DND-41 (cell line): ENCODE data around the gene CEACAM21.

Source experiments
- ATAC-seq: fragments of 200-7000 bp; cut with Tn5 transposase; 3 replicates; pipeline ENCODE4 v1.9.1; 2021; ENCODE audit warnings: low read depth; ENCODE audit not compliant: insufficient read depth
- DNase-seq: peaks from one replicate; pipeline ENCODE4 v3.0.0-alpha.2; 2020
- H2AFZ ChIP-seq: 2 replicates; pipeline ENCODE4 v1.6.0; 2012; ENCODE audit warnings: low read depth, low read length
- H3K27ac ChIP-seq: 2 replicates; pipeline ENCODE4 v1.5.1; 2012; ENCODE audit warnings: low read length, inconsistent platforms
- H3K27me3 ChIP-seq: fragments of 200-600 bp; sonication (generic); 2 replicates; pipeline ENCODE4 v1.6.0; 2012; ENCODE audit warnings: low read length, mild to moderate bottlenecking, inconsistent platforms; ENCODE audit not compliant: insufficient read depth, poor library complexity
- H3K36me3 ChIP-seq: 2 replicates; pipeline ENCODE4 v1.5.1; 2012; ENCODE audit warnings: low read length, inconsistent platforms; ENCODE audit not compliant: insufficient read depth
- H3K4me1 ChIP-seq: 2 replicates; pipeline ENCODE4 v1.5.1; 2012; ENCODE audit warnings: mild to moderate bottlenecking, low read length; ENCODE audit not compliant: insufficient read depth
- H3K4me2 ChIP-seq: 2 replicates; pipeline ENCODE4 v1.6.0; 2012; ENCODE audit warnings: mild to moderate bottlenecking, moderate library complexity, low read length, inconsistent platforms; ENCODE audit not compliant: insufficient read depth
- H3K4me3 ChIP-seq, 2 experiments: fragments of 200-600 bp in 1 of 2; shearing (Covaris generic) in 1 of 2; 2 replicates each; pipeline ENCODE4 v1.5.1; 2012 to 2016; ENCODE audit warnings: inconsistent platforms in 2 of 2, low read length in 2 of 2, mild to moderate bottlenecking in 2 of 2, low read depth in 1 of 2, moderate library complexity in 1 of 2
- H3K79me2 ChIP-seq: 2 replicates; pipeline ENCODE4 v1.6.0; 2012; ENCODE audit warnings: low read length, inconsistent platforms; ENCODE audit not compliant: insufficient read depth
- H3K9ac ChIP-seq: 2 replicates; pipeline ENCODE4 v1.6.0; 2012; ENCODE audit warnings: low read depth, mild to moderate bottlenecking, inconsistent platforms, low read length, moderate library complexity
- H3K9me3 ChIP-seq: 2 replicates; pipeline ENCODE4 v1.5.1; 2012; ENCODE audit warnings: low read length, moderate library complexity, mild to moderate bottlenecking, inconsistent platforms; ENCODE audit not compliant: insufficient read depth, severe bottlenecking
- H4K20me1 ChIP-seq: 2 replicates; pipeline ENCODE4 v1.6.0; 2012; ENCODE audit warnings: low read length; ENCODE audit not compliant: insufficient read depth
- EZH2 ChIP-seq: IDR thresholded peaks from 3 replicates; pipeline ENCODE4 v1.6.1; 2012; ENCODE audit warnings: borderline replicate concordance, low read depth, mild to moderate bottlenecking, moderate library complexity, low read length, inconsistent platforms; ENCODE audit not compliant: severe bottlenecking
- TF ChIP-seq, protein P1 (sequence below): IDR thresholded peaks from 2 replicates; pipeline ENCODE4 v1.5.1; 2012; ENCODE audit warnings: borderline replicate concordance, low read length, moderate library complexity, mild to moderate bottlenecking; ENCODE audit not compliant: poor library complexity, severe bottlenecking; ENCODE audit errors: extremely low read depth

Gene CEACAM21

DNA sequence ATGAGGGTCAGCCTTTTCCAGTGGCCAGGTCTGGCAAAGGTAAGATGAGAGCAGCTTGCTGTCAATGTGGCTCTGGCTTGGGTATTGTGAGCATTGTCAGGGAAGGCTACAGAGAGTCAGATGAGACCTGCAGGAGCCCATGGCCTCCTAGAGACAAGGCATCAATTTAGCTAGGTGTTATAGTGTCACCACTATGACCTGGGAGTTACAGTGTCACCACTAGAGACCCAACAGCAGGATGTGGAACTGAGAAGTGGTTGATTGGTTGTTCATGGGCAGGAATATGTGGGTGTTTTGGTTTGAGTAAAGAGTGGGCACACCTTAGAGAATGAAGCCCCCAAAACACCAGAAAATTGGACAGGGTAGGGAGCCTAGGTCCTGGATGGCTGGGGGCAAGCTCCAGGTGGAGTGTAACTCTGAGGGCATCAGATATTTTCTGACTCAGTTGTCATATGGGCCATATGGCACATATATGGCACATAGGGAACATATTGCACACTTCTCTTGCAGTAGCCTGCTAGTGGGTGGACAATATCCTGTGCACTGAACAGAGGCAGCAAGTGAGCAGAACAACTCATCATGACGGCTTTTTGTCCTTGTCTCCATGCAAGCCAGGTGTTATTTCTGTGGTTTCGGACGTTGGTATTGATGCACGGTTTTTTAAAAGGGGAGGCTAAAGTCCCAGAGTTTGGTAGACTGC is 46.3 kb upstream of the CEACAM21 start:
- Histone ChIP-seq H3K36me3 (no peaks in the 10 kb centered on the region), H3K9me3 (no peaks in the 10 kb centered on the region), H3K4me1 (no peaks in the 10 kb centered on the region), H3K27me3 (peaks cover 35% of the 10 kb centered on the region), H3K4me3 (no peak overlapping the region), H3K4me2 (no peak overlapping the region), H3K79me2 (no peaks in the 10 kb centered on the region), H4K20me1 (peaks cover 2% of the 10 kb centered on the region; the same call in 1 of the 2 replicates), H3K9ac (no peak overlapping the region), H3K27ac (no peak overlapping the region), H2AFZ (no peak overlapping the region)
- ATAC-seq (no peak), DNase-seq (no peak)
- TF ChIP-seq, protein P1, sequence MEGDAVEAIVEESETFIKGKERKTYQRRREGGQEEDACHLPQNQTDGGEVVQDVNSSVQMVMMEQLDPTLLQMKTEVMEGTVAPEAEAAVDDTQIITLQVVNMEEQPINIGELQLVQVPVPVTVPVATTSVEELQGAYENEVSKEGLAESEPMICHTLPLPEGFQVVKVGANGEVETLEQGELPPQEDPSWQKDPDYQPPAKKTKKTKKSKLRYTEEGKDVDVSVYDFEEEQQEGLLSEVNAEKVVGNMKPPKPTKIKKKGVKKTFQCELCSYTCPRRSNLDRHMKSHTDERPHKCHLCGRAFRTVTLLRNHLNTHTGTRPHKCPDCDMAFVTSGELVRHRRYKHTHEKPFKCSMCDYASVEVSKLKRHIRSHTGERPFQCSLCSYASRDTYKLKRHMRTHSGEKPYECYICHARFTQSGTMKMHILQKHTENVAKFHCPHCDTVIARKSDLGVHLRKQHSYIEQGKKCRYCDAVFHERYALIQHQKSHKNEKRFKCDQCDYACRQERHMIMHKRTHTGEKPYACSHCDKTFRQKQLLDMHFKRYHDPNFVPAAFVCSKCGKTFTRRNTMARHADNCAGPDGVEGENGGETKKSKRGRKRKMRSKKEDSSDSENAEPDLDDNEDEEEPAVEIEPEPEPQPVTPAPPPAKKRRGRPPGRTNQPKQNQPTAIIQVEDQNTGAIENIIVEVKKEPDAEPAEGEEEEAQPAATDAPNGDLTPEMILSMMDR = no peak
- no peak for TF ChIP-seq EZH2

DNA sequence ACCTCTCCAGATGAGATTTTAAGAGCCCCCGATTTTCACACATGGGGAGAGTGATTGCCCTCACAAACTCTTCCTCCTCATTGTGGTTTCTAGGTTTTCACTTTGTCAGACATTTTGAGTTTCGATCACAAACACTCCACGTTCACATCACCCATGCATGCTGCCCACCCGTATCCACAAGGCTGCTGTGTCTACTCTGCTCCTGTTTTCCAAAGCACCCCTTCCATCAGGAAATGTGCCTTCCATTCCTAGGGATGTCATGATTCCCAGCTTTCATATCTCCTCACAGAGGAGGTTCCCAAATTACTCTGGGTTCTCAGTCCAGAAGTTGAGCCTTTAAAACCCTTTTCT is 45.8 kb upstream of the CEACAM21 start:
- no peaks in the 10 kb centered on the region for H3K79me2 ChIP-seq
- H3K9me3 ChIP-seq = no peaks in the 10 kb centered on the region
- H2AFZ ChIP-seq = no peak overlapping the region
- TF ChIP-seq, protein P1 = no peak
- no peak for TF ChIP-seq EZH2
- H3K4me3 ChIP-seq = no peak overlapping the region
- H3K27me3 ChIP-seq = peaks cover 33% of the 10 kb centered on the region
- no peak overlapping the region for H3K9ac ChIP-seq
- no peak for DNase-seq
- H3K27ac ChIP-seq = no peak overlapping the region
- ATAC-seq = no peak
- H3K4me1 ChIP-seq = no peaks in the 10 kb centered on the region
- H4K20me1 ChIP-seq = peaks cover 2% of the 10 kb centered on the region; the same call in 1 of the 2 replicates
- H3K4me2 ChIP-seq = no peak overlapping the region
- H3K36me3 ChIP-seq = no peaks in the 10 kb centered on the region

DNA sequence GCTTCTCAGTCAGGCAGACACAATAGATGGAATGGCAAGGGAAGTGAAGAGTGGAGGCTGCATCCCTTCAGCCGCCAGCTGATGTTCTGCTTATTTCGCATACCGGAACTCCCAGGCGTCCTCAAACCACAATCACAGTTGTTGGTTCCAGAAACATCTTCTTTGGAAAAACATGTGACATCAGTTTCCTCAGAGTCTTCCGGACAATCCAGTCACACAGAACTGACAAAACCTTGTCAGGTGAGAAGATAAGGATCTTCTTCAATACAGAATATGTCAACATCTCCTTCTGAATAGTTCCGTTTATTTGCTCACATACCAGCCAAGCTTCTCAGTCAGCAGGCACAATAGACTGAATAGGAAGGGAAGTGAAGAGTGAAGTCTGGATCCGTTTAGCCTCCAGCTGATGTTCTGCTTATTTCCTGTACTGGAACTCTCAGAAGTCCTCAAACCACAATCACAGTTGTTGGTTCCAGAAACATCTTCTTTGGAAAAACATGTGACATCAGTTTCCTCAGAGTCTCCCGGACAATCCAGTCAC is 45.1 kb upstream of the CEACAM21 start:
- Histone ChIP-seq H3K79me2 (no peaks in the 10 kb centered on the region), H2AFZ (no peak overlapping the region), H3K4me1 (no peaks in the 10 kb centered on the region), H4K20me1 (peaks cover 2% of the 10 kb centered on the region; the same call in 1 of the 2 replicates), H3K4me2 (no peak overlapping the region), H3K9me3 (no peaks in the 10 kb centered on the region), H3K36me3 (no peaks in the 10 kb centered on the region), H3K9ac (no peak overlapping the region), H3K4me3 (no peak overlapping the region), H3K27me3 (peaks cover 35% of the 10 kb centered on the region), H3K27ac (no peak overlapping the region)
- no peak for TF ChIP-seq EZH2
- TF ChIP-seq, protein P1 = no peak
- DNase-seq (no peak), ATAC-seq (no peak)
